Adrenal gland (tissue), 5 donors: ENCODE data around the gene ATXN2L.

ENCODE experiments used
- CTCF ChIP-seq, 6 experiments: fragments of 450-650 bp in 4 of 6; fragments of 200-600 bp in 2 of 6; sonication (generic) in 1 of 6; IDR thresholded peaks; 1 replicate in 5 of 6; 2 replicates in 1 of 6; pipeline versions ENCODE4 v1.5.1 to v1.8.0; 2016 to 2021; ENCODE audit warnings: antibody characterized with exemption in 6 of 6, mild to moderate bottlenecking in 2 of 6, moderate library complexity in 1 of 6
- POLR2A ChIP-seq, 2 donors: fragments of 450-650 bp; IDR thresholded peaks; one replicate each; pipeline ENCODE4 v1.6.1; 2017; ENCODE audit warnings: antibody characterized with exemption in 2 of 2, mild to moderate bottlenecking in 2 of 2, moderate library complexity in 1 of 2
- donor health status: DM: no; HTN: no; CAD: no.

- TF ChIP-seq CTCF (IDR thresholded peaks at IDR 0.05) (no peak), POLR2A (IDR thresholded peaks at IDR 0.05) (no peak)
These were observed 19.9 kb downstream of the ATXN2L start for GRCh38 chr16:28842696-28843095.
